Gastroesophageal sphincter (tissue), 4 donors: ENCODE data around the gene SDK1. TPM values are rescaled to one million over a fixed set of nuclear protein-coding genes. Genes with fewer than 3 reads are reported as not detected.
A peak's percentile ranks its signal among the peaks of the same experiment; 100 is the strongest.

Experiments used
- ATAC-seq: fragments of 150-250 bp; one replicate; pipeline ENCODE4 v1.9.1; 2016; ENCODE audit warnings: mild to moderate bottlenecking, moderate library complexity
- H3K27ac ChIP-seq, 4 donors: fragments of 200-600 bp; sonication (generic) in 3 of 4; 1 replicate in 3 of 4; 2 replicates in 1 of 4; pipeline ENCODE4 v1.5.1; 2016 to 2019
- H3K27me3 ChIP-seq: fragments of 200-600 bp; sonication (generic); one replicate; pipeline ENCODE4 v1.5.1; 2019
- H3K36me3 ChIP-seq, 2 donors: fragments of 200-600 bp; sonication (generic); one replicate each; pipeline ENCODE4 v1.5.1; 2019; ENCODE audit warnings: control low read depth in 1 of 2
- H3K4me1 ChIP-seq, 3 donors: fragments of 200-600 bp; sonication (generic); 1 replicate in 2 of 3; 2 replicates in 1 of 3; pipeline ENCODE4 v1.5.1; 2016 to 2019; ENCODE audit warnings: control low read depth in 2 of 3
- H3K4me3 ChIP-seq, 2 donors: fragments of 200-600 bp; sonication (generic); one replicate each; pipeline ENCODE4 v1.5.1; 2019; ENCODE audit warnings: mild to moderate bottlenecking in 1 of 2, moderate library complexity in 1 of 2
- H3K9me3 ChIP-seq, 3 donors: fragments of 200-600 bp; sonication (generic); one replicate each; pipeline ENCODE4 v1.5.1; 2017 to 2019; ENCODE audit warnings: control low read depth in 2 of 3
- CTCF ChIP-seq, 4 experiments: fragments of 200-600 bp in 2 of 4; fragments of 450-650 bp in 2 of 4; sonication (generic) in 1 of 4; IDR thresholded peaks; one replicate each; pipeline ENCODE4 v1.5.1; 2017 to 2019; ENCODE audit warnings: antibody characterized with exemption in 4 of 4, mild to moderate bottlenecking in 2 of 4, moderate library complexity in 2 of 4
- EP300 ChIP-seq: sonication (generic); formaldehyde crosslinking; IDR thresholded peaks from one replicate; pipeline ENCODE4 v1.6.1; 2017; ENCODE audit warnings: antibody characterized with exemption, mild to moderate bottlenecking
- POLR2A ChIP-seq, 2 donors: fragments of 450-650 bp; IDR thresholded peaks; one replicate each; pipeline ENCODE4 v1.6.1; 2017; ENCODE audit warnings: antibody characterized with exemption in 2 of 2, mild to moderate bottlenecking in 2 of 2, moderate library complexity in 1 of 2
- POLR2AphosphoS5 ChIP-seq: sonication (generic); formaldehyde crosslinking; IDR thresholded peaks from one replicate; pipeline ENCODE4 v1.6.1; 2017; ENCODE audit warnings: antibody characterized with exemption
- WGBS, 2 donors: methylation state at CpG; one replicate each; pipeline ENCODE4 v1.1.5; 2018; ENCODE audit warnings: low coverage in 1 of 2; 5-methylcytosine and 5-hydroxymethylcytosine counted together
- total RNA-seq, 4 donors: library from RNA; depleted of rRNA; stranded (reverse); fragments of >200 nt; gene quantifications; one replicate each; pipeline ENCODE4 v1.1.0, GENCODE V29; 2016

SDK1 gene
- total RNA-seq, 4 donors from 2014 or later = 6.1 to 13.6 (median 8.7) TPM

GRCh38 chr7:3280946-3281656 lies 20.0 kb upstream of the SDK1 start:
- no peaks in the 10 kb centered on the region for H3K36me3 ChIP-seq
- H3K27ac ChIP-seq = peak overlapping the region in 3 of 4 donors; percentile 9 to 69 (median 66)
- WGBS, 2 donors = 45 to 62% methylated on average over 8 to 9 of the region's 10 CpGs
- peaks cover 0 to 12% (median 0%) of the 10 kb centered on the region in 3 donors for H3K4me1 ChIP-seq
- no peak for ATAC-seq
- no peak overlapping the region for H3K4me3 ChIP-seq
- no peaks in the 10 kb centered on the region for H3K27me3 ChIP-seq
- no peaks in the 10 kb centered on the region for H3K9me3 ChIP-seq
- TF ChIP-seq CTCF (IDR thresholded peaks at IDR 0.05) = no peak
- TF ChIP-seq EP300 = no peak
- TF ChIP-seq POLR2A (IDR thresholded peaks at IDR 0.05) = no peak
- TF ChIP-seq POLR2AphosphoS5 = no peak

GRCh38 chr7:3282457-3282856 lies 18.6 kb upstream of the SDK1 start:
- H3K27me3 ChIP-seq = no peaks in the 10 kb centered on the region
- no peak overlapping the region for H3K4me3 ChIP-seq
- H3K36me3 ChIP-seq = no peaks in the 10 kb centered on the region
- 59 to 69% methylated on average over 6 to 7 of the region's 7 CpGs for WGBS, 2 donors
- H3K9me3 ChIP-seq = no peaks in the 10 kb centered on the region
- peak; percentile 79 for TF ChIP-seq POLR2AphosphoS5
- TF ChIP-seq EP300 = no peak
- H3K27ac ChIP-seq = peak overlapping the region in 2 of 4 donors; percentile 63 to 66
- ATAC-seq = peak; percentile 84
- H3K4me1 ChIP-seq = peaks cover 0 to 12% (median 0%) of the 10 kb centered on the region in 3 donors

GRCh38 chr7:3283130-3283704 lies 17.8 kb upstream of the SDK1 start:
- ATAC-seq = no peak
- no peaks in the 10 kb centered on the region for H3K27me3 ChIP-seq
- H3K27ac ChIP-seq = peak overlapping the region in 2 of 4 donors; percentile 35 to 60
- WGBS, 2 donors = 25 to 73% methylated on average over 1 to 5 of the region's 5 CpGs
- H3K36me3 ChIP-seq = no peaks in the 10 kb centered on the region
- no peaks in the 10 kb centered on the region for H3K9me3 ChIP-seq
- peaks cover 0 to 12% (median 0%) of the 10 kb centered on the region in 3 donors for H3K4me1 ChIP-seq
- no peak overlapping the region for H3K4me3 ChIP-seq
- TF ChIP-seq POLR2AphosphoS5 (no peak), CTCF (IDR thresholded peaks at IDR 0.05) (no peak), EP300 (no peak)

- 68 to 88% methylated on average over 3 to 5 of the region's 10 CpGs for WGBS, 2 donors
- H3K9me3 ChIP-seq = peaks cover 0 to 6% (median 0%) of the 10 kb centered on the region in 3 donors
- no peak for ATAC-seq
Observed at GRCh38 chr7:3285652-3286051, 15.4 kb upstream of the SDK1 start.

GRCh38 chr7:3289996-3290395 lies 11.1 kb upstream of the SDK1 start:
- H3K9me3 ChIP-seq = peaks cover 0 to 6% (median 0%) of the 10 kb centered on the region in 3 donors
- no peaks in the 10 kb centered on the region for H3K36me3 ChIP-seq
- H3K27me3 ChIP-seq = peaks cover 23% of the 10 kb centered on the region
- H3K27ac ChIP-seq = no peak overlapping the region
- no CpG with 5 or more reads among the region's 2 CpGs for WGBS, 2 donors
- no peaks in the 10 kb centered on the region for H3K4me1 ChIP-seq
- no peak for ATAC-seq
- no peak for TF ChIP-seq POLR2A (IDR thresholded peaks at IDR 0.05)
- TF ChIP-seq EP300 = no peak
- no peak for TF ChIP-seq POLR2AphosphoS5
- no peak for TF ChIP-seq CTCF (IDR thresholded peaks at IDR 0.05)
- no peak overlapping the region for H3K4me3 ChIP-seq

More at GRCh38 chr7:3285652-3286051, 15.4 kb upstream of the SDK1 start:
- no peak for TF ChIP-seq POLR2AphosphoS5
- no peak for TF ChIP-seq CTCF (IDR thresholded peaks at IDR 0.05)
- TF ChIP-seq EP300 = no peak
- TF ChIP-seq POLR2A (IDR thresholded peaks at IDR 0.05) = no peak
- peaks cover 0 to 12% (median 0%) of the 10 kb centered on the region in 3 donors for H3K4me1 ChIP-seq
- H3K27me3 ChIP-seq = no peaks in the 10 kb centered on the region
- no peaks in the 10 kb centered on the region for H3K36me3 ChIP-seq
- H3K27ac ChIP-seq = peak overlapping the region in 1 of 4 donors; percentile 16
- no peak overlapping the region for H3K4me3 ChIP-seq
